Hepatic stellate cell (primary cell): Measurements from ENCODE around the gene SLC34A3.
"Not testable (repeated sequence)": the region's sequence is repeated elsewhere in the genome, so short reads cannot be mapped to it uniquely, and the experiment has no call there.

ENCODE experiments used
- DNase-seq: peaks from one replicate; pipeline ENCODE4 v3.0.0; 2011; ENCODE audit warnings: low spot score

SLC34A3 gene

GRCh38 chr9:137228968-137229896, 1.5 kb upstream of the SLC34A3 start:
- no peak for DNase-seq

GRCh38 chr9:137229903-137230704, 597 bp upstream of the SLC34A3 start:
- DNase-seq, result no peak

- no peak for DNase-seq
Measured at GRCh38 chr9:137231372-137232039, 805 bp downstream of the SLC34A3 start.

- no peak for DNase-seq
Measured at GRCh38 chr9:137232101-137232500, 1.4 kb downstream of the SLC34A3 start.

- DNase-seq, result no peak
Measured at GRCh38 chr9:137232510-137232909, 1.8 kb downstream of the SLC34A3 start.

GRCh38 chr9:137233143-137233980, 2.7 kb downstream of the SLC34A3 start:
- DNase-seq, result no peak

GRCh38 chr9:137234055-137234697, 3.5 kb downstream of the SLC34A3 start:
- no peak for DNase-seq

- no peak for DNase-seq
Measured at GRCh38 chr9:137234758-137235423, 4.2 kb downstream of the SLC34A3 start.

GRCh38 chr9:137235424-137236237, 4.9 kb downstream of the SLC34A3 start:
- DNase-seq, result no peak

GRCh38 chr9:137236238-137236935, 5.7 kb downstream of the SLC34A3 start:
- DNase-seq, result peak; percentile 98

- no peak for DNase-seq
Measured at GRCh38 chr9:137236936-137237421, 6.3 kb downstream of the SLC34A3 start.

- DNase-seq, result no peak
Measured at GRCh38 chr9:137237759-137238726, 7.3 kb downstream of the SLC34A3 start.

- not testable (repeated sequence) for DNase-seq
Measured at GRCh38 chr9:137239541-137240200, 9.0 kb downstream of the SLC34A3 start.

- peak; percentile 82 for DNase-seq
Measured at GRCh38 chr9:137240318-137240840, 9.7 kb downstream of the SLC34A3 start.

- peak; percentile 100 for DNase-seq
Measured at GRCh38 chr9:137240841-137241489, 10.3 kb downstream of the SLC34A3 start, which contains the start of gene TUBB4B. Gene TUBB4B, plus strand, starts transcription at chr9:137241287. Its CDS starts 74 bp downstream, at chr9:137241361.
